Left kidney (tissue), 8 donors: Measurements from ENCODE around the gene ACR. TPM values are rescaled to one million over a fixed set of nuclear protein-coding genes. Genes with fewer than 3 reads are reported as not detected.

ENCODE experiments used
- DNase-seq: peaks from one replicate; pipeline ENCODE4 v3.0.0-alpha.2; 2013
- long read RNA-seq, 8 donors: transcript quantifications; one replicate each; lab custom pipeline, GENCODE V29; 2026
- polyA plus RNA-seq: library from polyadenylated mRNA; unstranded; fragments of 120-200 nt; gene quantifications from one replicate; pipeline ENCODE4 v1.2.1, GENCODE V29; 2013; ENCODE audit not compliant: insufficient read length

The ACR gene
- 0.38 TPM for polyA plus RNA-seq
- long read RNA-seq, donor 1: 0 reads
- long read RNA-seq, donor 2: 0 reads
- long read RNA-seq, donor 3, partial matches to known transcripts: 14 of 14 reads
- long read RNA-seq, donor 3, other reads (novel, unspliced or antisense): 0 of 14 reads
- long read RNA-seq, donor 4: 0 reads
- long read RNA-seq, donor 5: 0 reads
- long read RNA-seq, donor 6: 0 reads
- long read RNA-seq, donor 7: 0 reads
- long read RNA-seq, donor 8: 0 reads

DNA sequence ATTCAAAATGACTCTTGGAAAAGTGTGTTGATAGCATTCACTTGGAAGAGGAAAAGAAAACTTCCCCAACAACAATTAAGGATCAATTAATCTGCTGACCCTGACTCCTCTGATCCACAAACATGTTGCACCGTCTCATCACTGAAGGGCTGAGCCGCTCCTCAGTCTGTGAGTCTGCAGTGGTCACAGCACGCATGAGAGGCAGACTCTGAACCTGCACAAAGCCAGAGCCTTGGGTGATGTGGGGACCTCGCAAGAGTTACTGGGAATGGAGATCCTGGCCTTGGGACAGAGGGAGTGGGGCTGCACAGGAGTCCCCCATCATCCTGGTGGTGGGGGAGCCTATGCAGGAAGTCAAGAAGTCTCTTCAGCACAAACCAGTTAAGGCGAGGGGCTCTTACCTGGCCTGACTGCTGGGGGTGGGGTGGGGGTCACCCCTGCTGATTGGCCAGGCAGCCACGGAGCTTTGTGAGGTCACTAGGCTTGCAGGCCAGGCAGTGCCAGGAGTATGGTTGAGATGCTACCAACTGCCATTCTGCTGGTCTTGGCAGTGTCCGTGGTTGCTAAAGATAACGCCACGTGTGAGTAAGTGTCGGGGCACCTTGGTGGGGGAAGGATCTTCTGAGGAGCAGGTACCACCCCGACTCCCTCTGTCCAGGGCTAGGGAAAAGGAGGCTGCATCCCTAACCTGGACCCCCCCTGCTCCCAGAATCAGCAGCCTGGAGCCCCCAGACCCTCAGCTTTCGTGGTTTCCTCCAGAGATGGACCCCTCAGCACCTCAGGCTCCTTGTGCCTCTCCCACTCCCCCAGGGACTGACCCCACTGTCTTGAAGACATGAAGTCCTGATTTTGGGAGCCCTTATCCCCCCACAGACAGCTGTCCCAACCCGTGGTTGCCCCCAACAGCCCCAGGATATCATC, at the start of gene ACR:
TSS of gene ACR (plus strand) at position 477 of the 921 bp plus-strand sequence. CDS start at position 509, 32 bp downstream.
- no peak for DNase-seq

DNA sequence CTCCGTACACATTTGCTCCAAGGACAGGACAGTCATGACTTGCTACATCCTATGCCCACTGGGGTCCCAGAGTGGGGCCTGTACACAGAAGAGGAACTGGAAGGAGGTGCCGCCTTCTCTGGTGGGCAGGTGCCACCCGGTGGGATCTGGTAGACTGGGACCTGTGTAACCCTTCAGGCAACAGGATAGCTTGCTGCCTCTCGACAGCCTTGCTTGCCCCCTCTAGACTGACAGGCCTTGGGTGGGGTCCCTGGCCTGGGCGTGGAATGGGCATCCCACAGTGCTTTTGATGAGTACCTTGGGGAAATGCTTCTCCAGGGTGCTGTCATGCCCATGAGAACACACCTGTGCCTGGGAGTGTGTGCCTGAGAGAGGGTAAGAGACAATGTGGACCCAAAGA, 49.6 kb upstream of the ACR start:
- no peak for DNase-seq

DNA sequence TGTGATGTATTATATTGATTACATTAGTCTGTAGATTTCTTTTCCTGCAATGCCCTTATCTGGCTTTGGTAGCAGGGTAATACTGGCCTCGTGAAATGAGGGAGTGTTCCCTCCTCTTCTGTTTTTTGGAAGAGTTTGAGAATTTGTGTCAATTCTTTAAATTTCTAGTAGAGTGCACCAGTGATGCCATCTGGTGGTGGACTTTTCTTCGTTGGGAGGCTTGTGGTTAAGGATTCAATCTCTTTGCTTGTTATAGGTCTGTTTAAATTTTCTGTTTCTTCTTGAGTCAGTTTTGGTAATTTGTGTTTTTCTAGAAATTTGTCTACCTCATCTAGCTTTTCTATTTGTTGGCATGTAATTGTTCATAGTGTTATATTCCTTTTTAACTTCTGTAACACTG, 46.5 kb upstream of the ACR start:
- DNase-seq: no peak

DNA sequence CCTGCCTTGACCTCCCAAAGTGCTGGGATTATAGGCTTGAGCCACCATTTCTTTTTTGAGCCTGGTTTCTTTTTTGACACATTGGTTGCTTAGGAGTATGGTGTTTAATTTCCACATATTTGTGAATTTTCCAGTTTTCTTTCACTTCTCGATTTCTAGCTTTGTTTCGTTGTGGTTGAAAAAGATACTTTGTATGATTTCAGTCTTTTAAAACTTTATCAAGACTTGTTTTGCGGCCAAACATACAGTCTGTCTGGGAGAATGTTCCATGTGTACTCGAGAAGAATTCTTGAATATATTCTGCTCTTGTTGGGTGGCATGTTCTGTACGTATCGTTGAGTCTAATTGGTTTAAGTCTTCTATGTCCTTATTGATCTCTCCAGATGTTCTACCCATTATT, 44.5 kb upstream of the ACR start:
- no peak for DNase-seq

DNA sequence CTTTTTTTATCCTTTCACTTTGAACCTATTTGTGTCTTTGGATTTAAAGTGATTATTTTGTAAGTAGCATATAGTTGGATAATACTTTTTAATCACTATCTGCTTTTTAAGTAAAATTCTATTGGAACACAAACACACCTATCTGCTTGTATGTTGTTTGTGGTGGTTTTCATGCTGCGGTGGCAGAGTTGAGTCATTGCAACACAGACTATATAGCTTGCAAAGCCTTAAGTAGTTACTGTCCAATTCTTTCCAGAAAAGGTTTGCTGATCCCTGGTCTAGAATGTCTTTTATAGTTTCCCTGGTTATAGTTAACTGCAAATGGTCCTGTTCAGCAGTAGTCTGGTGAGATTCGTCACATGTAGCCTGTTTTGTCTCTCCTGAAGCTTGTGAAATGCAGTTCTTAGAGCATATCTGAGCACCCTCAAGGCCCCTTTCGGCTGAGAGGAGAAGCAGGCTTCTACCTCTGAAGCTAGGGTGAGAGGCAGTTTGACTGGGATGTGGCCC, 43.9 kb upstream of the ACR start:
- DNase-seq: no peak

DNA sequence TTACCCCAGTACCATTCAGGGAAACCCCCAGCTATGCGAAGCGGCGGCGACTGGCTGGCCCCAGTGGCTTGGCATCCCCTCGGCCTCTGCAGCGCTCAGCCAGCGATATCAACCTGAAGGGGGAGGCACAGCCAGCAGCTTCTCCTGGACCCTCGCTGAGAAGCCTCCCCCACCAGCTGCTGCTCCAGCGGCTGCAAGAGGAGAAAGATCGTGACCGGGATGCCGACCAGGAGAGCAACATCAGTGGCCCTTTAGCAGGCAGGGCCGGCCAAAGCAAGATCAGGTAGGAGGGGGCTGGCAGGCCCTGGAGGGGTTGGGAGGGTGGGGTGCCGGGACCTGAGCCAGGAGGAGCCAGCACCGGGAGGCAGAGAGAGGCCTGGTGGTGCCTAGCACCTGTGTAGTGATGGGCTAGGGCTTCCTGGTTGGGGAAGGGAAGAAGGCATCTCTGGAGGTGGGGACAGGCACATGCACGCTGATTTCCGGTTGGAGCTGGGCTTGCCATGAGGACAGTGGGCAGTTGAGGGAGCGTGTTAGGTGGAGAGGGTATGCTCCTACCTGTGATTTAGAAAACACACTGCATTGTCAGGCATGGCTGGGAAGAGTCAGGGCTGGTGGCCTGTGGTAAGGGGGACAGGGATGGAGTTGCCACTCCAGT, 43.1 kb upstream of the ACR start:
- DNase-seq: no peak

DNA sequence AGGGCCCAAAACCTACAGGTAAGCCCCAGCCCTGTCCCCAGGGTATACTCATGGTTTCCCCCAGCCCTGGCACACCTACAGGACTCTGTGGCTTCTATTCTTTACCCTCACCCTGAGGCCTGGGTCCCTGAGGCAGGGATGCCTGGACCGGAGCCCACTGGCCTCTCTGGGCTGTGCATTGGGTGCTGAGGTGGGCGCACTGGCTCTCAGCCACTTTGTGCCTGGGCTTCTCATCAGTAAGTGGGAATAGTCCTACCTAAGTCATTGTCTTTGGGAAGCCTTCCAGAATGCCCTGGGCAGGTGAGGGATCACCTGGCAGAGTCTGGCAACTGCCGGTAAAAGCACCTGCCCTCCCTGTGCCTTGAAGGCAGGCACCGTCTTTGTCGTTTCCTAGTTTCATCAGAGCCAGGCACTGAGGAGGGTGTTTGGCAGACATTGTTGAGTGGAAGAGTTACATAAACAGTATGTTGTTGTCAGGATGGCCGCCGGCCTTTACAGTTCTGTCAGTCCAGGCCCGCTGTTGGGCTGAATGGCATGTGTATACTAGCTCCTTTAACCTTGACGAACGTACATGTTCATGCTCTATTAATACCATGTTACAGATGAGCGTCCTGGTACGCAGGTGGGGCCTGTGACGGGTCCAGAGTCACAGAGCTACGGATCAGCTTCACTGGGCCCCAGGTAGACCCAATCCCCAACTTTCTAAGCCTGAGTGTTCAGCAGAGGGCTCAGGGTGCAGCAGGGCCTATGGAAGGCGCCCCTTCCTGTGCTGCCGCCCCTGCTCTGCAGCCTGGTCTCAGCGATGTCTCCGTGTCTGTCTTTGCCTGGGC, 42.4 kb upstream of the ACR start:
- DNase-seq: no peak

DNA sequence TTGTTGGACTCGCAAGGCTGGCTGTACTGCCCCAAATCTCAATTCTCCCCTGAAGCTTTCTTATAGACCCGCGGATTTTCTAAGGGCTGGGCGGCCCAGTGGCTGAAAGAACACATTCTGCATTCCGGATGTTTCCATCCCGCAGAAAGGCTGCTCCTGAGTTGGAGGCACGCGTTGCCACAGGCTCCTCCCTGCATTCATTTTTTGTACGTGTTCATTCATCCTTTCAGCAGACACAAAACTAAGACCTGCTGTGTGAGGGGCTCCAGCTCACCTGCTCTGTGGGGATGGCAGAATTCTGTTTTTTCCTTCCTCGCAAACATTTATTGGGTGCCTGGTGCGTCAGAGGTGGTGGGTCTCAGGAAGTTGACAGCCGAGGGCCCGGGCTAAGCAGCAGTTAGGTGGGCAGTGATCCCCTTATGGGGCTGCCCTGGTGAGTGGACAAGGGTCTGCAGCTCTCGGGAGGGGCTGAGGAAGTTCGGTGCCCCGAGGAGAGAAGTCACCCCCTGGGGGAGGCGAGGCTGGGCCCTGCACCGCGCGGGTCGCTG, 41.7 kb upstream of the ACR start:
- DNase-seq: no peak

DNA sequence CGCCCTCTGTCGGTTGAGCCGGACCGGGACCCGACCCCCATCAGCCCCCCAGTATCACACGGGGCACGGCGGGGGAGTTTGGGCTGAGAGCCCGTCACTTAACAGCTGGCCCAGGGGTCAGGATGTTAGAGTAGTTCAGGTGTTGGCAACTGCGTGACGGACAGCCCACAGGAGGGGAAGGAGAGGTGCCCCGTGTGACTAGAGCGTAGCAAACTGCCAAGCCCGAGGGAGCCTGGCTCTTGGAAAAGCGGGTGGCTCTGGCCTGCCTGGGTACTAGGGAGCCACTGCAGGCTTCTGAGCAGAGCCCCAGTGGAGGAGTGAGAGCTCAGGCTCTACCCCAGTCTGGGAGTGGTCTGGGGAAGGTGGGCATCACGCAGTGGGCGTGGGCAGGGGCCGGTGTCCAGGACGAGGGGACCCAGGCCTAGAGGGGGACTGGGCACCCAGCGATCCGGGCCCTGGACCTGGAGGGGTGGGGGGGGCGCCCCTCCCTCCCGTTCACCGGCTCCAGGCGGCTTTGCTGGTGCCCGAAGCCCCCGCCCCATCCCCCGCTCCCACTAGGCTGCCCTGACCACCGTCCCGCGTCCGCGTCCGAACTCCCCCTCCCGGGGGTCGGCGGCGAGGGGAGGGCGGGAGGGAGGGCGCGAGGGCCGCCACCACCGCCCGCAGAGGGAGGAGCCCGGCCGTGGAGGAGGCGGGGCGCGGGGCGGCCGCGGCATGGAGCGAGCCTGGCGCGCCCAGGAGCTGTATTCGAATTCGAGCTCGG, 41.0 kb upstream of the ACR start:
- no peak for DNase-seq

DNA sequence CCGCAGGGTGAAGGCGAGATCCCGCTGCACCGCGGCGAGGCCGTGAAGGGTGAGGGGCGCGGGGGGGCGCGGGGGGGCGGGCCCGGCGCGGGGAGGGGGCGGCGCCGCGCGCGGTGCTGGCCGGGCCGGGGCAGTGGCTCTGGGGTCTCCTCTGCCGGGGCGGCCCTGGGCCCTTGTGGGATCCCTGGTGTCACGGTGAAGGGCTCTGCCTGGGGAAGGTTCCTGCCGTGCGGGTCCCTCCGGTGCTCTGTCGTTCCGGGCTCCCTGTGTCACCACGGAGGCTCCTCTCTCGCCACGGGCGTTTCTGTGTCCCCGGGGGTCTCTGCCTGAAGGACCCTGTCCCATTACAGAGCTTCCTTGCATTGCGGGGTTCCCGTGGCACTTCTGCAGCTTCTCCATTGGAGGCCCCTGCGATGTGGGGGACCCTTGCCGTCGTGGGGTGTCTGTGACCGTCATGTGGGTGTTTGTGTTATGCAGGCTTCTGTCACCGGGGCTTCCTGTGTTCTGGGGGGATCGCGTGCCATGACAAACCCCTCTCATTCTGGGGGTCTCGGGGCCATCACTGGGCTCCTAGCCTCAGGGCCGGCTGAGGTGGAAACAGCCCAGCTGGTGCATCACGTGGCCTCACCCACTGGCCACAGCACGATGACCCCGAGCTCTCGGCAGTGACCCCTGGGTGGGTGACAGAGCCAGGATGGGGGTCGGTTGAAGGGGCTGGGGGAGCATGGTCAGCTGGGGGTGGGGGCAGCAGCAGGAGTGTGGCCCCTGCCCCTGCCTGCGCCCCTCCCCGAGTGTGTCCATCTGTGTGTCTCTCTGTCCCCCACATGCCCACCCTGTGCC, 40.1 kb upstream of the ACR start:
- no peak for DNase-seq

DNA sequence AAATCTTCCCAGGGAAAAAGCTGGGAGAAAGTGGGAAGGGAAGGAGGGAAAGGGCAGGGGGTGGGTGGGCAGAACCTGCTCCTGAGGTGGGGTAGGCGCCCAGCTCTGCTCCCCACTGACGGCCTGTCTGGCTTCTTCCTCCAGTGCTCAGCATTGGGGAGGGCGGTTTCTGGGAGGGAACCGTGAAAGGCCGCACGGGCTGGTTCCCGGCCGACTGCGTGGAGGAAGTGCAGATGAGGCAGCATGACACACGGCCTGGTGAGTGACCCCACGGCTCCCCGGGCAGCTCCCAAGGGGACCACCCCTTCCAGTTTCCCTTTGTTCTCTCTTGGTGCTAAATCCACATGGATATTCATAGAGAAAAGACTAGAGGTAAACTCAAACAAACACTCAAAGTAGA, 39.5 kb upstream of the ACR start:
- no peak for DNase-seq

DNA sequence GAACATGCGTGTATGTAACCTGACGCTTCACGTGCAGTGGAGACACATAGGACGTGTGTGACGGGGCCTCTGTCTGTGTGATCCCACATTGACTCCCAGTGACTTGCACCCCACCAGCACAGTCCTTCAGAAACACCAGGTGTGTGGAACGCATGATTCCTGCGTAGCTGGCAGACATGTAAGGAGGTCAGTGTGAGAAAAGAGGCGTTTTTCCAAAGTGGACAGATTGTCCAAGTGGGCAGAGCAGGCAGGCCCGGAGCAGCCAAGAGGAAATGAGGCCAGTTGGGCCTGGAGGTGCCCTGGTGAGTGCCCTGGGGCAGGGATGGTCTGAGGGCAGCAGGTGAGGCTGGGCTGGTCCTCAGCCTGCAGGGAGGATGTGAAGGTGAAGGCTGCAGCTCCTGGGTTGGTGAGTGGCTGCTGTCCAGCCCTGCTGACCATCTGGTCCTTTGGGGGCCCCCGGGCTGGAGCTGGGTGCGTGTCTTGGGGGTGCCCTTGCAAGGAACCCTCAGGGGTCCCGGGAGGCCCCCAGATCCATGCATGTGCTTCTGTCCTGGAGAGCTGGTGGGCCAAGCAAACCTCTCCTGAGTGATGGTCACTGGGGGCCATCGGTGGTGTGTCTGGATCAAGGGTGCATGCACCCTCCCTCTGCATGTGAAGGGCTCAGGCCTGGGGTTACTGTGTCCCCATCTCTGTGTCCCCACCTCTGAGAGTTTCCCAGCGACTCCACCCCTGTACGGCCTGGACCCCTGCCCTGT, 38.8 kb upstream of the ACR start:
- no peak for DNase-seq

DNA sequence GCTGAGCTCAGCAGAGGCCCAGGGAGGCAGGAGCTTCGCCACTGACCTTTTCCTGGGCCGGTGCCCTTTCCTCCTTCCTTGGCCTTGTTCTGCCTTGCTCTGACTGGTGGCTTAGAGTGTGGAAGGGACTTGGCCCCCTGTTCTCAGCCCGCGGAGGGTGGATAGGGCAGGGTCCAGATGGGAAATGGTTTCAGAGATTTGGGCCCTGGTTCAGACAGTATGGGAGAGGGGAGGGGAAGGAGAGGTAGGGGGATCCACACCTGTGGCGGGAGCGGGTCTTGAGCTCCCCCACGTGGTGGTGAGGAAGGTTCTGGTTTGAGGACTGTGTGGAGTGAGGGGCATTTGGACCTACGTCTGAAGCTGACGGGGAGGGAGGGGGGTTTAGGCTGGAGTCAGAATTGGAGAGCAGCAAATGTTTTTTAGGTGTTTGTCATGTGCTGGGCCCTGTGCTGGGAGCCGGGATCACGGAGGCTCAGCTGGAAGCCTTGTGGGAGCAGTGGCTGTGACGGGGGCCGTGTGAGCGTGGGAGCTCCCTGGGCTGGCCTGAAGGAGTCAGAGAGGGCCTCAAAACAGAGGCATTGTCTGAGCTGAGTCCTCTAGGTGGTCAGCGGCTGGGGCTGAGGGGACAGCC, 38.1 kb upstream of the ACR start:
- DNase-seq: no peak

DNA sequence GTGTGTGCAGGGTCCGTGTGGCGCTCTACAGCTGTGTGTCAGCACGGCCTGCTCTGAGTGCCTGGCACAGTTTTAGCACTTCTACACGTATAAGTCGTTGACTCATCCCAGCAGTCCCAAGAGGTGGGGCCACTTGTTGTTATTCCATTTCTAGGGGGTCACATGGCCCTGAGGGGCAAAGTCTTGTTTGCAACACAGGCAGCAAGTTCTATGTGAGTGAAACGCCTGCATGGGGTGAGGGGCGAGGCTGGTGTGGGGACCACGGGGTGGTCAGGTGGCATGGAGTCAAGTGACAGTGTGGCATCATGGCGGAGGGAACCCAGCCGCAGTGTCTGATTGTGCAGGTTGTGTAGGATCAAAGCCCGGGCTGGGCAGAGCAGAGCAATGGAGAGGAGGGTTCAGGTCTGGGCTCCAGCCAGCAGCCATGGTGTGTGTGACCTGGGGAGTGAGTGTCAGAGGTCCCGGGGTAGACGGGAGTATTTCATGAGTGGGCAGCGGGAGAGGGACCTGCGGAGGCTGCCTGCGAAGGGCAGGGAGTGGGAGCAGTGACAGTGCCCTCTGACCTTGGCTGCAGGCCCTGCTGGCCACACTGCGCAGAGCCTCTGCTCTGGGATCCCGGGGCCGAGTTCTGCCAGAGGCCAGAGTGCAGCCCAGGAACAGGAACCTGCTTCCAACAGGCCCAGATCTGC, 37.5 kb upstream of the ACR start:
- no peak for DNase-seq

DNA sequence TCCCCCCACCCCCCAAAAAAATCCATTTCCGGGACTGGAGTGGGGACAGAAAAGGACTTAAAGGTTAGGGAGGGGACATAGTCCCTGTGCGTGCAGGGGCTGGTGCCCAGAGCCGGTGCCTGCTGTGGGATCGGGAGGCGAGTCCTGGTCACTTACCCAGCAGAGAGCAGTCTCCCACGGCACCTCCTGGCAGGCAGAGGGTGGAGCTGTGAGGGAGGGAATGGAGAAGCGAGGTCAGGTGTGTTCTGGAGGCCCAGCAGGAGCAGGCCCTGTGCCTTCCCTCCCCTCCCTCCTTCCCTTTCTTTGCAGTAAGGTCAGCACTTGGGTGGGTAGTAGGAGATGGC, 37.0 kb upstream of the ACR start:
- no peak for DNase-seq

DNA sequence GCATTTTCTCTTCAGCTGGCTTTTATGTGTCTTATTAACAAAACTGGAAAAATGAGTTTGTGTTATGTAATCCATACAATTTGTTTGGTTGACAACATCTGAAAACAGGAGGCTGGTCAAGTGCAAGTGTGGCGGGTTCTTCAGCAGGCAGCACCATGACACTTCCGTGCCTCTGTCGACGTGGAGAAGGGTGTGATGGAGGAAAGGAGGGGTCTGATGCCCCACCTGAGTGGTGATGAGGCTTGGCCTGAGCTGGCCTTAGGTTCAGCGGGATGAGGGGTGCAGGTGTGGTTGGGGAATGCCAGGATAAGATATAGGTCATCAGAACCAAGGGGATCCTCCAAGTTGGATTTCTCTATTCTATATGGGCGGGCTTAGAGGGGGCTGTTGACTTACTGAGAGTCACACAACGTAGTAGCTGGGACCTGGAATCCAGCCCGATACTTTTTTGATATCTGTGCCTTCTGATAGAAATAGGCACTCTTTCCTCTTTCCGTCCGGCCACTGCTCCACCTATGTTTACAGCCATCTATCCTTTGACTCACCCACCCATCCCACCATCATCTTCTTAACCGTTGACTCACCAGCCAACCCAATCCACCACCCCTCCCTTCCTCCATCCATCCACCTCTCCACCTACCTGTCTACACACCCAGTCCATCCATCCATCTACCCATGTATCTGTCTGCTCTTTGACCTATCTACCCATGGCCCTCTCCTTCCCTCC, 36.4 kb upstream of the ACR start:
- no peak for DNase-seq

DNA sequence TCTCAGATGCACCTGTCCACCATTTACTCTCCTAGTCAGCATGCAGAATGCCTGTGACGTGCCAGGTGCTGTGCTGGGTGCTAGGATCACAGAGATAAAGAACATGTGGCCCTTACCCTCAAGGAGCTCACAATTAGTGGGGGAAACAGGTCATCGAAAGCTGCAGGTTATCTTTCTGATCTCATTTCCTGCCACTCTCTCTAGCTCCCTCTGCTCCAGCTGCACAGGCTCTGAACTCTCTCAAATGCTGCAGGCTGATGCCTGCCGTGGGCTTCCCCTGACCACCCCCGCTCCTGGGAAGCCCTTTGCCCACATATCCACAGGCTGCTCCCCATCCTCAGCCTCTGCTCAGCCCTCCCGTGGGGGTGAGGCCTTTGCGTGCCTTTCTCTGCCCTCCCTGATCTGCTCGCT, 35.7 kb upstream of the ACR start:
- DNase-seq: no peak
